Endodermal cell (in vitro differentiated cells): ENCODE results near the gene RBM44. TPM values are rescaled to one million over a fixed set of nuclear protein-coding genes. Genes with fewer than 3 reads are reported as not detected.

Source experiments
- DNase-seq: peaks from one replicate; pipeline ENCODE4 v3.0.0-alpha.2; 2017
- H3K27ac ChIP-seq: 2 replicates; pipeline ENCODE4 v1.5.1; 2013; ENCODE audit warnings: mild to moderate bottlenecking, low read depth, low read length, moderate library complexity
- H3K27me3 ChIP-seq: 2 replicates; pipeline ENCODE4 v1.6.1; 2013; ENCODE audit warnings: mild to moderate bottlenecking, low read length, moderate library complexity; ENCODE audit not compliant: insufficient read depth, control insufficient read depth, poor library complexity, severe bottlenecking
- H3K36me3 ChIP-seq: 2 replicates; pipeline ENCODE4 v1.7.0; 2013; ENCODE audit warnings: mild to moderate bottlenecking, low read length, moderate library complexity; ENCODE audit not compliant: control insufficient read depth, insufficient read depth
- H3K4me1 ChIP-seq: one replicate; pipeline ENCODE4 v1.7.0; 2013; ENCODE audit warnings: low read length; ENCODE audit not compliant: control insufficient read depth, insufficient read depth
- H3K4me3 ChIP-seq: 2 replicates; pipeline ENCODE4 v1.5.1; 2013; ENCODE audit warnings: mild to moderate bottlenecking, low read length, moderate library complexity
- H3K9ac ChIP-seq: 2 replicates; pipeline ENCODE4 v1.6.1; 2013; ENCODE audit warnings: mild to moderate bottlenecking, low read length, moderate library complexity; ENCODE audit not compliant: poor library complexity, severe bottlenecking; ENCODE audit errors: extremely low read depth
- H3K9me3 ChIP-seq: 2 replicates; pipeline ENCODE4 v1.6.1; 2013; ENCODE audit warnings: mild to moderate bottlenecking, low read length, moderate library complexity; ENCODE audit not compliant: control insufficient read depth
- H3K27ac Mint-ChIP-seq: 2 replicates; pipeline ENCODE4 v1.8.0; 2020; ENCODE audit warnings: mixed read lengths
- H3K27me3 Mint-ChIP-seq: 2 replicates; pipeline ENCODE4 v1.8.0; 2021; ENCODE audit warnings: mild to moderate bottlenecking, mixed read lengths; ENCODE audit not compliant: insufficient read depth
- H3K36me3 Mint-ChIP-seq: 2 replicates; pipeline ENCODE4 v1.8.0; 2020; ENCODE audit warnings: low read depth, mixed read lengths
- H3K4me1 Mint-ChIP-seq: 2 replicates; pipeline ENCODE4 v1.8.0; 2020; ENCODE audit warnings: mixed read lengths
- H3K4me3 Mint-ChIP-seq: 2 replicates; pipeline ENCODE4 v1.8.0; 2020; ENCODE audit warnings: mild to moderate bottlenecking, moderate library complexity, mixed read lengths
- H3K9me3 Mint-ChIP-seq: 2 replicates; pipeline ENCODE4 v1.8.0; 2020; ENCODE audit warnings: mild to moderate bottlenecking, mixed read lengths
- CTCF ChIP-seq: fragments of 200-600 bp; sonication (generic); conservative IDR thresholded peaks from 2 replicates; pipeline ENCODE4 v1.5.0; 2021; ENCODE audit warnings: antibody characterized with exemption, mild to moderate bottlenecking
- WGBS, 2 experiments: methylation state at CpG; one replicate each; pipeline versions ENCODE4 v1.1.5 to v1.1.7; 2013; ENCODE audit warnings: missing lambda C conversion rate in 2 of 2, mixed read lengths in 1 of 2; ENCODE audit not compliant: insufficient coverage in 1 of 2, insufficient read length in 1 of 2; 5-methylcytosine and 5-hydroxymethylcytosine counted together
- total RNA-seq, 2 donors: library from RNA; stranded (reverse); fragmentation: NEBNext Ultra II Directional in 1 of 2; extraction: Animal tissue kit (Norgen Biotek cat#: 25700) in 1 of 2; gene quantifications; 2 replicates in 1 of 2; 3 replicates in 1 of 2; pipeline ENCODE4 v1.2.1, GENCODE V29; 2021

Gene RBM44
- total RNA-seq, 2 donors from 2014 or later, result 0.42 to 1.2 TPM

- Histone ChIP-seq H3K9ac (no peak overlapping the region), H3K9me3 (no peaks in the 10 kb centered on the region), H3K4me1 (no peaks in the 10 kb centered on the region), H3K27me3 (no peaks in the 10 kb centered on the region), H3K36me3 (no peaks in the 10 kb centered on the region), H3K27ac (no peak overlapping the region), H3K4me3 (no peak overlapping the region)
- Mint-ChIP-seq H3K4me1 (no peaks in the 10 kb centered on the region), H3K36me3 (no peaks in the 10 kb centered on the region), H3K27me3 (no peaks in the 10 kb centered on the region), H3K27ac (no peak overlapping the region), H3K4me3 (no peak overlapping the region), H3K9me3 (no peaks in the 10 kb centered on the region)
- peak; percentile 29 for DNase-seq
- 94 to 98% methylated on average over 7 to 12 of the region's 12 CpGs for WGBS, 2 experiments
- TF ChIP-seq CTCF, result no peak
Observed at GRCh38 chr2:237879991-237880560, 81.5 kb downstream of the RBM44 start.

- peak; percentile 31 for DNase-seq
- Histone ChIP-seq H3K4me1 (no peaks in the 10 kb centered on the region), H3K4me3 (no peak overlapping the region), H3K27ac (no peak overlapping the region), H3K9ac (no peak overlapping the region), H3K9me3 (no peaks in the 10 kb centered on the region), H3K27me3 (no peaks in the 10 kb centered on the region), H3K36me3 (no peaks in the 10 kb centered on the region)
- Mint-ChIP-seq H3K27me3 (no peaks in the 10 kb centered on the region), H3K9me3 (no peaks in the 10 kb centered on the region), H3K36me3 (no peaks in the 10 kb centered on the region), H3K4me3 (no peak overlapping the region), H3K4me1 (no peaks in the 10 kb centered on the region), H3K27ac (no peak overlapping the region)
- WGBS, 2 experiments, result 86 to 90% methylated on average over 15 to 20 of the region's 20 CpGs
- TF ChIP-seq CTCF, result no peak
Observed at GRCh38 chr2:237882510-237883481, 84.2 kb downstream of the RBM44 start.

- no peaks in the 10 kb centered on the region for H3K4me1 Mint-ChIP-seq
- Histone ChIP-seq H3K36me3 (no peaks in the 10 kb centered on the region), H3K9me3 (no peaks in the 10 kb centered on the region), H3K27me3 (no peaks in the 10 kb centered on the region), H3K27ac (no peak overlapping the region), H3K9ac (no peak overlapping the region), H3K4me3 (no peak overlapping the region), H3K4me1 (no peaks in the 10 kb centered on the region)
- H3K36me3 Mint-ChIP-seq, result no peaks in the 10 kb centered on the region
- H3K4me3 Mint-ChIP-seq, result no peak overlapping the region
- 90 to 94% methylated on average over 2 to 10 of the region's 10 CpGs for WGBS, 2 experiments
- H3K27me3 Mint-ChIP-seq, result no peaks in the 10 kb centered on the region
- H3K27ac Mint-ChIP-seq, result no peak overlapping the region
- peak; percentile 31 for DNase-seq
- no peaks in the 10 kb centered on the region for H3K9me3 Mint-ChIP-seq
- TF ChIP-seq CTCF, result no peak
Observed at GRCh38 chr2:237883951-237884446, 85.4 kb downstream of the RBM44 start.
